ENCODE results near the gene BCLAF1. TPM values are rescaled to one million over a fixed set of nuclear protein-coding genes. Genes with fewer than 3 reads are reported as not detected.

Gene BCLAF1
- total and polyA plus RNA-seq, 7 donors: 17.6 to 139 (median 78.0) TPM

GRCh38 chr6:136280032-136280609 lies 9.5 kb downstream of the BCLAF1 start:
- H3K9me3 ChIP-seq: no peaks in the 10 kb centered on the region
- no peak overlapping the region for H3K4me3 ChIP-seq
- peaks cover 0 to 63% (median 52%) of the 10 kb centered on the region in 4 donors for H3K4me1 ChIP-seq
- H3K27ac ChIP-seq: no peak overlapping the region
- intact Hi-C loops (cut with DNase I): no loop called here
- H3K27me3 ChIP-seq: no peaks in the 10 kb centered on the region
- TF ChIP-seq EP300 (IDR thresholded peaks at IDR 0.05): no peak
- TF ChIP-seq, protein P1, sequence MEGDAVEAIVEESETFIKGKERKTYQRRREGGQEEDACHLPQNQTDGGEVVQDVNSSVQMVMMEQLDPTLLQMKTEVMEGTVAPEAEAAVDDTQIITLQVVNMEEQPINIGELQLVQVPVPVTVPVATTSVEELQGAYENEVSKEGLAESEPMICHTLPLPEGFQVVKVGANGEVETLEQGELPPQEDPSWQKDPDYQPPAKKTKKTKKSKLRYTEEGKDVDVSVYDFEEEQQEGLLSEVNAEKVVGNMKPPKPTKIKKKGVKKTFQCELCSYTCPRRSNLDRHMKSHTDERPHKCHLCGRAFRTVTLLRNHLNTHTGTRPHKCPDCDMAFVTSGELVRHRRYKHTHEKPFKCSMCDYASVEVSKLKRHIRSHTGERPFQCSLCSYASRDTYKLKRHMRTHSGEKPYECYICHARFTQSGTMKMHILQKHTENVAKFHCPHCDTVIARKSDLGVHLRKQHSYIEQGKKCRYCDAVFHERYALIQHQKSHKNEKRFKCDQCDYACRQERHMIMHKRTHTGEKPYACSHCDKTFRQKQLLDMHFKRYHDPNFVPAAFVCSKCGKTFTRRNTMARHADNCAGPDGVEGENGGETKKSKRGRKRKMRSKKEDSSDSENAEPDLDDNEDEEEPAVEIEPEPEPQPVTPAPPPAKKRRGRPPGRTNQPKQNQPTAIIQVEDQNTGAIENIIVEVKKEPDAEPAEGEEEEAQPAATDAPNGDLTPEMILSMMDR (IDR thresholded peaks at IDR 0.05): no peak
- no peak for TF ChIP-seq POLR2A (IDR thresholded peaks at IDR 0.05)
- no peak for TF ChIP-seq POLR2AphosphoS5 (IDR thresholded peaks at IDR 0.05)
- H3K36me3 ChIP-seq: peaks cover 5 to 49% (median 8%) of the 10 kb centered on the region in 4 donors
- DNase-seq: no peak
- 24 to 71% methylated on average over 3 of the region's 3 CpGs for WGBS, 2 donors

- no peak overlapping the region for H3K4me3 ChIP-seq
- no peaks in the 10 kb centered on the region for H3K27me3 ChIP-seq
- TF ChIP-seq POLR2A (IDR thresholded peaks at IDR 0.05) (no peak), POLR2AphosphoS5 (IDR thresholded peaks at IDR 0.05) (no peak), EP300 (IDR thresholded peaks at IDR 0.05) (no peak)
- TF ChIP-seq, protein P1 (IDR thresholded peaks at IDR 0.05): no peak
- 88 to 96% methylated on average over 1 of the region's 1 CpG for WGBS, 2 donors
- peak overlapping the region in 1 of 4 donors; percentile 18 for H3K27ac ChIP-seq
- peaks cover 27 to 86% (median 38%) of the 10 kb centered on the region in 4 donors for H3K36me3 ChIP-seq
- DNase-seq: no peak
- intact Hi-C loops (cut with DNase I): no loop called here
- peaks cover 0 to 8% (median 0%) of the 10 kb centered on the region in 4 donors for H3K4me1 ChIP-seq
- H3K9me3 ChIP-seq: no peaks in the 10 kb centered on the region
These were observed 15.6 kb downstream of the BCLAF1 start for GRCh38 chr6:136274062-136274461.

DNA sequence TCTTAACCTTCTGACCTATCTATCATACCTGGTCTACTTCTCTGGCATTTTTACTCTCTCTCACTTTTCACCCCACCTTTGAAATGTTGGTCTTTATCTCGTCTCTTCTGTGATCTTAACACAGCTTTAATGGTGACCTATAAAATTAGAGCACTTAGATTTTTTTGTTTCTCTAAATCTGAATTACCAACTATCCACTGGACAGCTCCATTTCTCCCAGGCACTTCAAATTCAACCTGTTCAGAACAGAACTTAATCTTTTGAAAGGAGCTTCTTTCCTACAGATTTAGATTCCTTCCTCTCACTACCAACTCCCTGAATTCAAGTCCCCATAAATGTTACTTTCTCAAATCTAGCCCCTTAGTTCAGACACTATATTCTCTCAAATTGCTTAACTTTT lies 24.5 kb downstream of the BCLAF1 start:
- Histone ChIP-seq H3K9me3 (no peaks in the 10 kb centered on the region), H3K27me3 (no peaks in the 10 kb centered on the region), H3K27ac (no peak overlapping the region), H3K36me3 (peaks cover 15 to 100% (median 48%) of the 10 kb centered on the region in 4 donors), H3K4me3 (no peak overlapping the region), H3K4me1 (peaks cover 0 to 5% (median 0%) of the 10 kb centered on the region in 4 donors)
- TF ChIP-seq POLR2AphosphoS5 (IDR thresholded peaks at IDR 0.05) (no peak), EP300 (IDR thresholded peaks at IDR 0.05) (no peak), POLR2A (IDR thresholded peaks at IDR 0.05) (no peak)
- TF ChIP-seq, protein P1 (IDR thresholded peaks at IDR 0.05): no peak
- intact Hi-C loops (cut with DNase I): no loop called here
- DNase-seq: no peak
- 80 to 86% methylated on average over 1 of the region's 1 CpG for WGBS, 2 donors

DNA sequence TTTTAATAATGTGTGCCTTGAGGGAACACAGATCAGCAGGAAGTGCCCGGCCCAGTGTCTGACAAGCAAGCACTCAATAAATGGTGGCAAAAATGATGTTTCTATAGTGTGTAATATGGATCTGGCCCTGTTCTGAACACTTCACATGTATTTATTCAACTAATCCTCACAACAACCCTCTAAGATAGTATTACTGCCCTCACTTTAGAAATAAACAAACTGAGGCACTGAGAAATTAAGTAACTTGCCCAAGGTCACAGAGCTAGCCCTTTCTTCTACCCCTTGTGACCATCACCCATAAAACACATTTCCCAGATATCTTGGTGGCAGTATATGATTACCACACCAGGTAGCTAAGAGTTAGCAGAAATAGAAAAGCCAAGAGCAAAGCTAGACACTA lies 26.7 kb downstream of the BCLAF1 start:
- TF ChIP-seq, protein P1 (IDR thresholded peaks at IDR 0.05): no peak
- TF ChIP-seq POLR2AphosphoS5 (IDR thresholded peaks at IDR 0.05): no peak
- no peak for TF ChIP-seq EP300 (IDR thresholded peaks at IDR 0.05)
- no peak for TF ChIP-seq POLR2A (IDR thresholded peaks at IDR 0.05)
- Histone ChIP-seq H3K36me3 (peaks cover 15 to 100% (median 38%) of the 10 kb centered on the region in 4 donors), H3K27ac (no peak overlapping the region), H3K27me3 (no peaks in the 10 kb centered on the region), H3K4me1 (peaks cover 0 to 5% (median 0%) of the 10 kb centered on the region in 4 donors), H3K4me3 (no peak overlapping the region), H3K9me3 (no peaks in the 10 kb centered on the region)
- no peak for DNase-seq
- intact Hi-C loops (cut with DNase I): no loop called here
- WGBS, 2 donors: 64 to 86% methylated on average over 1 of the region's 1 CpG
